ENCODE measurements around the gene FGFR3.
"Not testable (repeated sequence)": the region's sequence is repeated elsewhere in the genome, so short reads cannot be mapped to it uniquely, and the experiment has no call there.

Gene FGFR3

GRCh38 chr4:1832690-1833089 lies 39.6 kb downstream of the FGFR3 start:
- no peak overlapping the region for H3K27ac ChIP-seq (ENCODE audit: low read length)
- no peaks in the 10 kb centered on the region for H3K4me1 ChIP-seq (ENCODE audit: low read length)
- H3K9ac ChIP-seq (ENCODE audit: low read length) = no peak overlapping the region
- no peaks in the 10 kb centered on the region for H4K20me1 ChIP-seq (ENCODE audit: insufficient read depth, low read length)
- H3F3A ChIP-seq (ENCODE audit: insufficient read depth, low read length) = no peaks in the 10 kb centered on the region
- H3K4me3 ChIP-seq (ENCODE audit: low read length) = no peak overlapping the region
- no peaks in the 10 kb centered on the region; the same call in 1 of the 2 replicates for H3K36me3 ChIP-seq (replicated peaks; ENCODE audit: insufficient read depth, low read length)
- H3K27me3 ChIP-seq (replicated peaks; ENCODE audit: insufficient read depth, low read length) = no peaks in the 10 kb centered on the region
- H3K9me2 ChIP-seq (replicated peaks; ENCODE audit: insufficient read depth, low read length) = no peaks in the 10 kb centered on the region
- no peaks in the 10 kb centered on the region for H3K9me3 ChIP-seq (replicated peaks; ENCODE audit: insufficient read depth, low read length)
- H3K79me2 ChIP-seq (ENCODE audit: low read length) = no peaks in the 10 kb centered on the region
- H2AFZ ChIP-seq (ENCODE audit: low read length) = no peak overlapping the region
- no peak overlapping the region for H3K4me2 ChIP-seq (ENCODE audit: low read depth, low read length)
- no peak for TF ChIP-seq EZH2phosphoT487 (IDR thresholded peaks at IDR 0.05; ENCODE audit: low read length)
- TF ChIP-seq CTCF (IDR thresholded peaks at IDR 0.05; ENCODE audit: low read length) = no peak
- TF ChIP-seq EZH2 (optimal IDR thresholded peaks at IDR 0.05; ENCODE audit: low read depth, low read length) = no peak
- no peak for DNase-seq

- no peaks in the 10 kb centered on the region for H4K20me1 ChIP-seq (ENCODE audit: insufficient read depth, low read length)
- H3K9ac ChIP-seq (ENCODE audit: low read length) = no peak overlapping the region
- no peak overlapping the region for H2AFZ ChIP-seq (ENCODE audit: low read length)
- no peak overlapping the region for H3K4me3 ChIP-seq (ENCODE audit: low read length)
- H3K79me2 ChIP-seq (ENCODE audit: low read length) = no peaks in the 10 kb centered on the region
- no peaks in the 10 kb centered on the region for H3K9me2 ChIP-seq (replicated peaks; ENCODE audit: insufficient read depth, low read length)
- H3K27me3 ChIP-seq (replicated peaks; ENCODE audit: insufficient read depth, low read length) = no peaks in the 10 kb centered on the region
- H3K4me2 ChIP-seq (ENCODE audit: low read depth, low read length) = no peak overlapping the region
- H3K36me3 ChIP-seq (replicated peaks; ENCODE audit: insufficient read depth, low read length) = no peaks in the 10 kb centered on the region; the same call in 1 of the 2 replicates
- DNase-seq = no peak
- no peaks in the 10 kb centered on the region for H3K9me3 ChIP-seq (replicated peaks; ENCODE audit: insufficient read depth, low read length)
- no peak overlapping the region for H3K27ac ChIP-seq (ENCODE audit: low read length)
- no peaks in the 10 kb centered on the region for H3F3A ChIP-seq (ENCODE audit: insufficient read depth, low read length)
- TF ChIP-seq EZH2 (optimal IDR thresholded peaks at IDR 0.05; ENCODE audit: low read depth, low read length) = no peak
- no peak for TF ChIP-seq EZH2phosphoT487 (IDR thresholded peaks at IDR 0.05; ENCODE audit: low read length)
- TF ChIP-seq CTCF (IDR thresholded peaks at IDR 0.05; ENCODE audit: low read length) = no peak
- no peaks in the 10 kb centered on the region for H3K4me1 ChIP-seq (ENCODE audit: low read length)
These were observed 40.4 kb downstream of the FGFR3 start for GRCh38 chr4:1833307-1834046.

- no peaks in the 10 kb centered on the region for H4K20me1 ChIP-seq (ENCODE audit: insufficient read depth, low read length)
- H3K9me2 ChIP-seq (replicated peaks; ENCODE audit: insufficient read depth, low read length) = no peaks in the 10 kb centered on the region
- H3K4me1 ChIP-seq (ENCODE audit: low read length) = no peaks in the 10 kb centered on the region
- no peaks in the 10 kb centered on the region for H3F3A ChIP-seq (ENCODE audit: insufficient read depth, low read length)
- no peak overlapping the region for H3K9ac ChIP-seq (ENCODE audit: low read length)
- H3K27ac ChIP-seq (ENCODE audit: low read length) = no peak overlapping the region
- H3K79me2 ChIP-seq (ENCODE audit: low read length) = 0 out of 2 replicates have a peak, but pooled peaks cover 2% of the 10 kb centered on the region
- H3K4me3 ChIP-seq (ENCODE audit: low read length) = no peak overlapping the region
- H3K4me2 ChIP-seq (ENCODE audit: low read depth, low read length) = no peak overlapping the region
- peaks cover 2% of the 10 kb centered on the region; the same call in 1 of the 2 replicates for H3K36me3 ChIP-seq (replicated peaks; ENCODE audit: insufficient read depth, low read length)
- TF ChIP-seq EZH2 (optimal IDR thresholded peaks at IDR 0.05; ENCODE audit: low read depth, low read length) (no peak), EZH2phosphoT487 (IDR thresholded peaks at IDR 0.05; ENCODE audit: low read length) (no peak), CTCF (IDR thresholded peaks at IDR 0.05; ENCODE audit: low read length) (no peak)
- H2AFZ ChIP-seq (ENCODE audit: low read length) = no peak overlapping the region
- no peak for DNase-seq
- H3K27me3 ChIP-seq (replicated peaks; ENCODE audit: insufficient read depth, low read length) = no peaks in the 10 kb centered on the region
- no peaks in the 10 kb centered on the region for H3K9me3 ChIP-seq (replicated peaks; ENCODE audit: insufficient read depth, low read length)
These were observed 41.1 kb downstream of the FGFR3 start for GRCh38 chr4:1834047-1834775.

- not testable (repeated sequence) for H3K9me3 ChIP-seq (replicated peaks; ENCODE audit: insufficient read depth, low read length); H3K36me3 ChIP-seq (replicated peaks; ENCODE audit: insufficient read depth, low read length); H3K27me3 ChIP-seq (replicated peaks; ENCODE audit: insufficient read depth, low read length); H3K79me2 ChIP-seq (ENCODE audit: low read length); H4K20me1 ChIP-seq (ENCODE audit: insufficient read depth, low read length); H3K9me2 ChIP-seq (replicated peaks; ENCODE audit: insufficient read depth, low read length); H3F3A ChIP-seq (ENCODE audit: insufficient read depth, low read length); H3K4me1 ChIP-seq (ENCODE audit: low read length); H3K4me2 ChIP-seq (ENCODE audit: low read depth, low read length); H3K9ac ChIP-seq (ENCODE audit: low read length); DNase-seq; H3K27ac ChIP-seq (ENCODE audit: low read length); H3K4me3 ChIP-seq (ENCODE audit: low read length); H2AFZ ChIP-seq (ENCODE audit: low read length)
These were observed 42.7 kb downstream of the FGFR3 start for GRCh38 chr4:1835836-1836235.
